DOHH2 (cell line): ENCODE results near the gene CCN2.

Experiments
- H3F3A ChIP-seq: fragments of 200-600 bp; sonication (generic), shearing (Covaris generic); 2 replicates; pipeline ENCODE4 v1.6.0; 2016; ENCODE audit warnings: antibody characterized with exemption, mild to moderate bottlenecking; ENCODE audit not compliant: control insufficient read depth, insufficient read depth
- H3K27ac ChIP-seq: fragments of 200-600 bp; sonication (generic); 2 replicates; pipeline ENCODE4 v1.5.1; 2014; ENCODE audit warnings: low read depth, mild to moderate bottlenecking, low read length, moderate library complexity
- H3K27me3 ChIP-seq: fragments of 200-600 bp; sonication (generic); 2 replicates; pipeline ENCODE4 v1.6.1; 2014; ENCODE audit warnings: mild to moderate bottlenecking, low read length, mixed read lengths; ENCODE audit not compliant: control insufficient read depth
- H3K36me3 ChIP-seq: fragments of 200-600 bp; sonication (generic); 2 replicates; pipeline ENCODE4 v1.6.1; 2014; ENCODE audit warnings: mild to moderate bottlenecking, low read length, moderate library complexity, mixed read lengths; ENCODE audit not compliant: control insufficient read depth
- H3K4me1 ChIP-seq: fragments of 200-600 bp; sonication (generic); 2 replicates; pipeline ENCODE4 v1.6.1; 2014; ENCODE audit warnings: mild to moderate bottlenecking, low read length, mixed read lengths; ENCODE audit not compliant: control insufficient read depth
- H3K4me2 ChIP-seq: fragments of 200-600 bp; sonication (generic); 2 replicates; pipeline ENCODE4 v1.6.0; 2014; ENCODE audit warnings: mild to moderate bottlenecking, low read length, moderate library complexity
- H3K4me3 ChIP-seq: fragments of 200-600 bp; sonication (generic); 2 replicates; pipeline ENCODE4 v1.5.1; 2014; ENCODE audit warnings: mild to moderate bottlenecking, low read length, mixed read lengths
- H3K79me2 ChIP-seq: fragments of 200-600 bp; sonication (generic); 2 replicates; pipeline ENCODE4 v1.6.1; 2014; ENCODE audit warnings: mild to moderate bottlenecking, low read length, mixed read lengths; ENCODE audit not compliant: control insufficient read depth
- H3K9me2 ChIP-seq: fragments of 200-600 bp; sonication (generic); replicated peaks from 2 replicates; pipeline ENCODE4 v1.6.1; 2014; ENCODE audit warnings: mild to moderate bottlenecking, low read length, mixed read lengths; ENCODE audit not compliant: control insufficient read depth
- H3K9me3 ChIP-seq: fragments of 200-600 bp; sonication (generic); 2 replicates; pipeline ENCODE4 v1.6.1; 2014; ENCODE audit warnings: antibody characterized with exemption, low read length, mixed read lengths; ENCODE audit not compliant: control insufficient read depth, insufficient read depth
- H4K20me1 ChIP-seq: fragments of 200-600 bp; sonication (generic); 2 replicates; pipeline ENCODE4 v1.6.0; 2014; ENCODE audit warnings: low read depth, mild to moderate bottlenecking, antibody characterized with exemption, low read length, moderate library complexity; ENCODE audit not compliant: control insufficient read depth, insufficient read depth
- EZH2phosphoT487 ChIP-seq: fragments of 200-600 bp; sonication (generic); IDR thresholded peaks from 2 replicates; pipeline ENCODE4 v1.6.1; 2017; ENCODE audit warnings: borderline replicate concordance, mild to moderate bottlenecking, antibody characterized with exemption, low read length, moderate library complexity, mixed read lengths
- TF ChIP-seq, protein P1 (sequence below): fragments of 200-600 bp; sonication (generic); IDR thresholded peaks from one replicate; pipeline ENCODE4 v1.5.1; 2014; ENCODE audit warnings: antibody characterized with exemption, mild to moderate bottlenecking, low read depth, low read length; ENCODE audit not compliant: poor library complexity, severe bottlenecking

CCN2 gene

DNA sequence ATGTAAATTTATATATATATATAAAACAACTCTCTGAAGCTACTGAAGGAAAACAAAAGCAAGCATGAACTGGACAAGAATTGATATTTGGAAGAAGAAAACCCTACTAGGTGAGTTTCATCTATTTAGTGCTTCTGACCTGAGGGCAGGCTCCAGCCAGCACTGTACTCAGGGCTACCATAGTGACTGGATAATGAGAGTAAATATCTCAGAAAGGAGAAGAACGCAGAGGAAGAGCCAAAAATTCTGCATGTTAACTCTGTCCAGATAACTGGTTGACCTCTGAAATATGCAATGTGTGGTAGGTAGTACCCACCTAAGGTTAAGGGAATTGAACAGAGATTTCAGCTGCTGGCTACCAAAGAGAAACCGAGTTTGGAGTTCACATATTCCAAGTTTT is 41.4 kb upstream of the CCN2 start:
- TF ChIP-seq, protein P1, sequence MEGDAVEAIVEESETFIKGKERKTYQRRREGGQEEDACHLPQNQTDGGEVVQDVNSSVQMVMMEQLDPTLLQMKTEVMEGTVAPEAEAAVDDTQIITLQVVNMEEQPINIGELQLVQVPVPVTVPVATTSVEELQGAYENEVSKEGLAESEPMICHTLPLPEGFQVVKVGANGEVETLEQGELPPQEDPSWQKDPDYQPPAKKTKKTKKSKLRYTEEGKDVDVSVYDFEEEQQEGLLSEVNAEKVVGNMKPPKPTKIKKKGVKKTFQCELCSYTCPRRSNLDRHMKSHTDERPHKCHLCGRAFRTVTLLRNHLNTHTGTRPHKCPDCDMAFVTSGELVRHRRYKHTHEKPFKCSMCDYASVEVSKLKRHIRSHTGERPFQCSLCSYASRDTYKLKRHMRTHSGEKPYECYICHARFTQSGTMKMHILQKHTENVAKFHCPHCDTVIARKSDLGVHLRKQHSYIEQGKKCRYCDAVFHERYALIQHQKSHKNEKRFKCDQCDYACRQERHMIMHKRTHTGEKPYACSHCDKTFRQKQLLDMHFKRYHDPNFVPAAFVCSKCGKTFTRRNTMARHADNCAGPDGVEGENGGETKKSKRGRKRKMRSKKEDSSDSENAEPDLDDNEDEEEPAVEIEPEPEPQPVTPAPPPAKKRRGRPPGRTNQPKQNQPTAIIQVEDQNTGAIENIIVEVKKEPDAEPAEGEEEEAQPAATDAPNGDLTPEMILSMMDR = no peak
- no peak for TF ChIP-seq EZH2phosphoT487
- no peaks in the 10 kb centered on the region for H3K79me2 ChIP-seq

DNA sequence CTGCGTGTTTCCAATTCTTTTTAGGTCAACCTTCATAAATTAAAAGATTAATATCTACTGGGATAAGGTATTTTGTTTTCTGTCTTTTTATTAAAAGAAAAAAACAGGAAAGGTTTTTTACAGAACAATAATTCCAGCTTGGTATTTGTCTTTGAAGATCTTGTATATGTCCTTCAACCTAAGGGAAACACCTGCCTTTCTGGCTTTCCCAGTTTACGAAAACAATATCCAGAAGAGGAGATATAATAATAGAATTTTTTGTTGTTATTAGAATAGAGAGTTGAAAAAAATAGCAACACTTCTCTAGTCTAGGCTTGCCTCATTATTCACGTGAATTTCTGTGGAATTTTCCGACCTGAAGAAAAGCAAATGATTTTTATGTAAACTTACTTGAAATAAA is 37.9 kb upstream of the CCN2 start:
- no peak overlapping the region for H3K27ac ChIP-seq
- no peaks in the 10 kb centered on the region for H3F3A ChIP-seq
- H3K79me2 ChIP-seq = no peaks in the 10 kb centered on the region
- H3K36me3 ChIP-seq = no peaks in the 10 kb centered on the region
- H3K27me3 ChIP-seq = no peaks in the 10 kb centered on the region
- no peaks in the 10 kb centered on the region for H3K9me3 ChIP-seq
- no peaks in the 10 kb centered on the region for H4K20me1 ChIP-seq
- no peaks in the 10 kb centered on the region for H3K9me2 ChIP-seq
- no peak overlapping the region for H3K4me2 ChIP-seq
- H3K4me1 ChIP-seq = no peaks in the 10 kb centered on the region
- no peak for TF ChIP-seq EZH2phosphoT487
- TF ChIP-seq, protein P1 = no peak
- H3K4me3 ChIP-seq = no peak overlapping the region

More for the DNA sequence above, 41.4 kb upstream of the CCN2 start:
- H3K27me3 ChIP-seq = no peaks in the 10 kb centered on the region
- peaks cover 21% of the 10 kb centered on the region for H3K4me1 ChIP-seq
- no peak overlapping the region for H3K4me3 ChIP-seq
- no peaks in the 10 kb centered on the region for H3K9me2 ChIP-seq
- H3K9me3 ChIP-seq = no peaks in the 10 kb centered on the region
- H3K4me2 ChIP-seq = no peak overlapping the region
- H3F3A ChIP-seq = no peaks in the 10 kb centered on the region
- H3K27ac ChIP-seq = no peak overlapping the region
- no peaks in the 10 kb centered on the region for H3K36me3 ChIP-seq
- no peaks in the 10 kb centered on the region for H4K20me1 ChIP-seq

DNA sequence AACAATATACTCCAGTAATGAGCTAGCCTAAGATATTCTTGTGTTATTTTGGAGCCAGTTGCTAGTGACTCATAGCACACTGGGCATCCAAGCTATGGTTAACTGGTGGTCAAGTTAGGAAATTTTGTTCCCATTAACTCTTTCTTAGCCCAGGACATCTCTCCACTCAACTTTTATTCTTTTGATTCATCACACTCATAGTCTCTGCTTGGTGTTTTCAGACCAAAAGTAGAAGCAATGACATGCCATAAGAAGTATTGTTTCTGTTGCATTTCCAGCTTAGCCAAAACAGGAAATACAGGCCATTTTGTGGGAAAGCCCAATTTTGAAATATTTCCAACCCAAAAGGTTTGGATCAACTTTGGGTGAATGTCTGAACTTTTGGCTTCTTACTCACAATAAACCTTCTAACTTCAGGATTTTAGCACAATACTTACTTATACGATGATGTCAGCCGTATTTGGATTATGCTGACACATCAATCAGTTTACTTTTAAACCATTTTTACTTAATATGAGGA is 31.6 kb upstream of the CCN2 start:
- no peak overlapping the region for H3K4me2 ChIP-seq
- no peaks in the 10 kb centered on the region for H3K36me3 ChIP-seq
- no peak overlapping the region for H3K27ac ChIP-seq
- no peaks in the 10 kb centered on the region for H3K4me1 ChIP-seq
- H3K79me2 ChIP-seq = no peaks in the 10 kb centered on the region
- no peak for TF ChIP-seq EZH2phosphoT487
- TF ChIP-seq, protein P1 = no peak
- H3F3A ChIP-seq = no peaks in the 10 kb centered on the region
- no peaks in the 10 kb centered on the region for H4K20me1 ChIP-seq
- H3K27me3 ChIP-seq = no peaks in the 10 kb centered on the region
- H3K9me2 ChIP-seq = no peaks in the 10 kb centered on the region
- H3K9me3 ChIP-seq = no peaks in the 10 kb centered on the region
- no peak overlapping the region for H3K4me3 ChIP-seq
